ENCODE results near the gene RAP2B. TPM values are rescaled to one million over a fixed set of nuclear protein-coding genes. Genes with fewer than 3 reads are reported as not detected.

Gene RAP2B
- total and polyA plus RNA-seq, 10 donors, result 5.3 to 31.0 (median 25.2) TPM

DNA sequence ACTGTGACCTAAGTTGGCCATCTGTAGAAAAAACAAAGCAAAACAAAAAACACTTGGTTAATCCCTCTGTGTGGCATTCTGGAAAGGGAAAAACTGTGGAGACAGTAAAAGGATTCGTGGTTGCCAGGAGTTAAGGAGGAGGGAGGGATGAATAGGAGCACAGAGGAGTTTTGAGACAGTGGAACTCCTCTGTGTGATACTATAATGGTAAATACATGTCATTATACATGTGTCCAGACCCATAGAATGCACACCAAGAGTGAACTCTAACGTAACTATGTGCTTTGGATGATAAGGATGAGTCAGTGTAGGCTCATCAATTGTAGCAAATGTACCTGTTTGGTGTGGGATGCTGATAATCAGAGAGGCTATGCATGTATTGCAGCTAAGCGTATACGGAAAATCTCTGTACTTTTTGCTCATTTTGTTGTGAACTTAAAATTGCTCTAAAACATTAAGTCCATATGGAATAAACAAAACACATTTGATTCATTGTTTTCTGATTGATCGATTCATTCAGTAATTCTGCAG is 33.4 kb downstream of the RAP2B start:
- no peaks in the 10 kb centered on the region for H3K36me3 ChIP-seq
- no peaks in the 10 kb centered on the region for H3K9me3 ChIP-seq
- no peak overlapping the region for H3K4me3 ChIP-seq
- WGBS, 5 donors, result 84 to 91% (median 88%) methylated on average over 5 of the region's 5 CpGs
- H3K4me1 ChIP-seq, result no peaks in the 10 kb centered on the region
- H3K27me3 ChIP-seq (replicated peaks in 1 of 7), result no peaks in the 10 kb centered on the region
- no peak for DNase-seq
- TF ChIP-seq CTCF (IDR thresholded peaks at IDR 0.05 in 8 of 11, conservative IDR thresholded peaks at IDR 0.05 in 3 of 11) (no peak), POLR2A (IDR thresholded peaks at IDR 0.05) (no peak), POLR2AphosphoS5 (IDR thresholded peaks at IDR 0.05) (no peak)
- intact Hi-C loops (cut with DNase I; ENCODE audit: low total_unique reads), result no loop called here
- H3K27ac ChIP-seq, result no peak overlapping the region

- intact Hi-C loops (cut with DNase I; ENCODE audit: low total_unique reads), result no loop called here
- H3K27me3 ChIP-seq (replicated peaks in 1 of 7), result no peaks in the 10 kb centered on the region
- no peak overlapping the region for H3K4me3 ChIP-seq
- WGBS, 5 donors, result 41 to 70% (median 53%) methylated on average over 8 of the region's 8 CpGs
- H3K4me1 ChIP-seq, result peaks cover 0 to 23% (median 9%) of the 10 kb centered on the region in 6 donors
- DNase-seq, result peak; percentile 81
- peak overlapping the region in 5 of 8 donors; percentile 53 to 64 (median 61) for H3K27ac ChIP-seq
- no peaks in the 10 kb centered on the region for H3K9me3 ChIP-seq
- no peak for TF ChIP-seq POLR2A (IDR thresholded peaks at IDR 0.05)
- no peak for TF ChIP-seq CTCF (IDR thresholded peaks at IDR 0.05 in 8 of 11, conservative IDR thresholded peaks at IDR 0.05 in 3 of 11)
- no peak for TF ChIP-seq POLR2AphosphoS5 (IDR thresholded peaks at IDR 0.05)
- H3K36me3 ChIP-seq, result no peaks in the 10 kb centered on the region
Measured at GRCh38 chr3:153209596-153209995, 47.6 kb downstream of the RAP2B start.

- Histone ChIP-seq H3K27me3 (replicated peaks in 1 of 7) (no peaks in the 10 kb centered on the region), H3K4me1 (peaks cover 0 to 23% (median 9%) of the 10 kb centered on the region in 6 donors), H3K27ac (peak overlapping the region in 5 of 8 donors; percentile 53 to 64 (median 61)), H3K9me3 (no peaks in the 10 kb centered on the region), H3K4me3 (no peak overlapping the region), H3K36me3 (no peaks in the 10 kb centered on the region)
- 36 to 83% (median 40%) methylated on average over 3 of the region's 3 CpGs for WGBS, 5 donors
- intact Hi-C loops (cut with DNase I; ENCODE audit: low total_unique reads), result no loop called here
- no peak for DNase-seq
- no peak for TF ChIP-seq POLR2AphosphoS5 (IDR thresholded peaks at IDR 0.05)
- no peak for TF ChIP-seq CTCF (IDR thresholded peaks at IDR 0.05 in 8 of 11, conservative IDR thresholded peaks at IDR 0.05 in 3 of 11)
- TF ChIP-seq POLR2A (IDR thresholded peaks at IDR 0.05), result no peak
Measured at GRCh38 chr3:153210146-153210545, 48.1 kb downstream of the RAP2B start.

DNA sequence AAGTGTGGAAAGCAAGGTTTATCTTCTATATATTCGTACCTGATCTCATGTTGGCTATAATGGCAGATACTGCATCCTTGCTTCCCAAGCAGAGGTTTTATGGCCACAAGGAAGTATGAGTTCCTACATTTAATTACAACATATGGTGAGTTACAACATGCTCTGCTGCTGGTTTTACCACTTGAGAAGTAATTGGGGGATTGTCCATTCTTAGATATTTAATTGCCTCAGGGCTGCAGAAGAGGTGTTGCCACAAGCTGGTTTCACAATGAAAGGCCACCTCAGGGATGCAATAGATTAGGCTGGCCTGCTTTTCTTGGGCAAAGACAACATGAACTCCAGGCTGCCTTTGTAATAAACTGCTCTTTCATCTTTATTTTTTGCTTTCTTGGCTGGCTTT is 48.6 kb downstream of the RAP2B start:
- intact Hi-C loops (cut with DNase I; ENCODE audit: low total_unique reads), result no loop called here
- no peaks in the 10 kb centered on the region for H3K9me3 ChIP-seq
- H3K36me3 ChIP-seq, result no peaks in the 10 kb centered on the region
- 56 to 96% (median 70%) methylated on average over 1 of the region's 1 CpG for WGBS, 5 donors
- H3K27ac ChIP-seq, result peak overlapping the region in 4 of 8 donors; percentile 53 to 64 (median 61)
- H3K4me1 ChIP-seq, result peaks cover 0 to 23% (median 9%) of the 10 kb centered on the region in 6 donors
- H3K4me3 ChIP-seq, result no peak overlapping the region
- DNase-seq, result no peak
- no peaks in the 10 kb centered on the region for H3K27me3 ChIP-seq (replicated peaks in 1 of 7)
- no peak for TF ChIP-seq POLR2AphosphoS5 (IDR thresholded peaks at IDR 0.05)
- no peak for TF ChIP-seq CTCF (IDR thresholded peaks at IDR 0.05 in 8 of 11, conservative IDR thresholded peaks at IDR 0.05 in 3 of 11)
- no peak for TF ChIP-seq POLR2A (IDR thresholded peaks at IDR 0.05)
